HepG2 (cell line): ENCODE data around the gene P3H4. TPM values are rescaled to one million over a fixed set of nuclear protein-coding genes. Genes with fewer than 3 reads are reported as not detected.
A peak's percentile ranks its signal among the peaks of the same experiment; 100 is the strongest.

Experiments used
- AHDC1 ChIP-seq: sonication (generic); formaldehyde crosslinking; IDR thresholded peaks from 2 replicates; pipeline ENCODE4 v1.5.1; 2020; ENCODE audit warnings: mild to moderate bottlenecking, missing genetic modification reagents, borderline replicate concordance
- DZIP1 ChIP-seq: sonication (generic); formaldehyde crosslinking; IDR thresholded peaks from 2 replicates; pipeline ENCODE4 v1.5.0; 2020; ENCODE audit warnings: mild to moderate bottlenecking, missing genetic modification reagents
- ETV5 ChIP-seq: IDR thresholded peaks from 2 replicates; pipeline ENCODE4 v1.6.1; 2018; ENCODE audit warnings: missing biosample characterization, missing genetic modification reagents, inconsistent platforms, borderline replicate concordance
- FLYWCH1 ChIP-seq: sonication (generic); formaldehyde crosslinking; IDR thresholded peaks from 2 replicates; pipeline ENCODE4 v1.8.1; 2023; ENCODE audit warnings: mild to moderate bottlenecking, missing genetic modification reagents
- FUBP1 ChIP-seq: sonication (generic); formaldehyde crosslinking; IDR thresholded peaks from 2 replicates; pipeline ENCODE4 v1.5.1; 2020; ENCODE audit warnings: missing genetic modification reagents, mild to moderate bottlenecking, borderline replicate concordance
- RNF219 ChIP-seq: sonication (generic); formaldehyde crosslinking; IDR thresholded peaks from 2 replicates; pipeline ENCODE4 v1.5.0; 2020; ENCODE audit warnings: mild to moderate bottlenecking, missing genetic modification reagents
- SMAD3 ChIP-seq: sonication (generic); formaldehyde crosslinking; IDR thresholded peaks from 2 replicates; pipeline ENCODE4 v1.4.0; 2020; ENCODE audit warnings: missing genetic modification reagents
- SP2 ChIP-seq: sonication (generic); formaldehyde crosslinking; IDR thresholded peaks from 2 replicates; pipeline ENCODE4 v1.5.1; 2020; ENCODE audit warnings: mild to moderate bottlenecking, missing genetic modification reagents
- TBP ChIP-seq: sonication (generic); formaldehyde crosslinking; IDR thresholded peaks from 2 replicates; pipeline ENCODE4 v1.5.0; 2020; ENCODE audit warnings: missing genetic modification reagents
- ZNF788 ChIP-seq: sonication (generic); formaldehyde crosslinking; IDR thresholded peaks from 2 replicates; pipeline ENCODE4 v1.5.0; 2020; ENCODE audit warnings: mild to moderate bottlenecking, missing genetic modification reagents, borderline replicate concordance
- ZNF790 ChIP-seq: sonication (generic); formaldehyde crosslinking; IDR thresholded peaks from 2 replicates; pipeline ENCODE4 v1.8.0; 2022; ENCODE audit warnings: missing genetic modification reagents, mild to moderate bottlenecking, borderline replicate concordance
- polyA plus RNA-seq, 8 experiments: library from polyadenylated mRNA; depleted of rRNA in 3 of 8; stranded (reverse) in 7 of 8; unstranded in 1 of 8; fragments of >200 nt; fragmentation: Illumina TruSeq in 4 of 8; extraction: Trizol in 4 of 8; gene quantifications; 2 replicates each; pipeline versions ENCODE4 v1.2.1 to v1.2.3, GENCODE V29; 2011 to 2016; ENCODE audit warnings: low read depth in 4 of 8, missing spikeins in 1 of 8, mixed read lengths in 1 of 8; ENCODE audit not compliant: insufficient read depth in 1 of 8
- total RNA-seq, 5 experiments: library from RNA; depleted of rRNA; stranded (reverse); fragments of >200 nt; fragmentation: Illumina TruSeq; extraction: Trizol; gene quantifications; 2 replicates each; pipeline ENCODE4 v1.2.3, GENCODE V29; 2016; ENCODE audit warnings: low read depth in 1 of 5
- TF ChIP-seq, protein P1 (sequence below): sonication (generic); formaldehyde crosslinking; IDR thresholded peaks from 2 replicates; pipeline ENCODE4 v1.4.0; 2020; ENCODE audit warnings: missing genetic modification reagents

Gene P3H4
- total and polyA plus RNA-seq, 2 of the 13 experiments (the other 11 are each of a cell fraction or from before 2014, with no cell fraction given), result 37.1 to 50.6 TPM

- no peak; the same call in 1 of the 2 replicates for TF ChIP-seq AHDC1
- TF ChIP-seq DZIP1, result no peak
- TF ChIP-seq RNF219, result no peak
- TF ChIP-seq FLYWCH1 (CRISPR knock-in tag), result no peak
- 0 out of 2 replicates have a peak, but pooled peaks have one; percentile 28 for TF ChIP-seq ZNF788 (CRISPR knock-in tag)
- TF ChIP-seq SP2 (CRISPR knock-in tag), result no peak
- 0 out of 2 replicates have a peak, but pooled peaks have one; percentile 52 for TF ChIP-seq FUBP1
- no peak for TF ChIP-seq SMAD3 (CRISPR knock-in tag)
- TF ChIP-seq TBP (CRISPR knock-in tag), result no peak
- TF ChIP-seq ETV5 (CRISPR knock-in tag), result no peak; the same call in 1 of the 2 replicates
- 0 out of 2 replicates have a peak, but pooled peaks have one; percentile 3 for TF ChIP-seq ZNF790 (CRISPR knock-in tag)
- TF ChIP-seq, protein P1, sequence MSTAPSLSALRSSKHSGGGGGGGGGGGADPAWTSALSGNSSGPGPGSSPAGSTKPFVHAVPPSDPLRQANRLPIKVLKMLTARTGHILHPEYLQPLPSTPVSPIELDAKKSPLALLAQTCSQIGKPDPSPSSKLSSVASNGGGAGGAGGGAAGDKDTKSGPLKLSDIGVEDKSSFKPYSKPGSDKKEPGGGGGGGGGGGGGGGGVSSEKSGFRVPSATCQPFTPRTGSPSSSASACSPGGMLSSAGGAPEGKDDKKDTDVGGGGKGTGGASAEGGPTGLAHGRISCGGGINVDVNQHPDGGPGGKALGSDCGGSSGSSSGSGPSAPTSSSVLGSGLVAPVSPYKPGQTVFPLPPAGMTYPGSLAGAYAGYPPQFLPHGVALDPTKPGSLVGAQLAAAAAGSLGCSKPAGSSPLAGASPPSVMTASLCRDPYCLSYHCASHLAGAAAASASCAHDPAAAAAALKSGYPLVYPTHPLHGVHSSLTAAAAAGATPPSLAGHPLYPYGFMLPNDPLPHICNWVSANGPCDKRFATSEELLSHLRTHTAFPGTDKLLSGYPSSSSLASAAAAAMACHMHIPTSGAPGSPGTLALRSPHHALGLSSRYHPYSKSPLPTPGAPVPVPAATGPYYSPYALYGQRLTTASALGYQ (CRISPR knock-in tag), result no peak
Observed at GRCh38 chr17:41792845-41793783, 18.6 kb downstream of the P3H4 start (continued).
